HG03432 (cell line): Measurements from ENCODE around the gene TNFRSF14.
A peak's percentile ranks its signal among the peaks of the same experiment; 100 is the strongest.
"Not testable (repeated sequence)": the region's sequence is repeated elsewhere in the genome, so short reads cannot be mapped to it uniquely, and the experiment has no call there.

Experiments
- ATAC-seq: cut with Tn5 transposase; IDR thresholded peaks from one replicate; pipeline ENCODE4 v1.9.1; 2021; ENCODE audit warnings: mild to moderate bottlenecking, moderate library complexity; ENCODE audit not compliant: unreplicated experiment

Gene TNFRSF14

GRCh38 chr1:2552189-2552588 lies 4.0 kb upstream of the TNFRSF14 start:
- ATAC-seq, result no peak

- ATAC-seq, result not testable (repeated sequence)
These were observed 3.1 kb upstream of the TNFRSF14 start for GRCh38 chr1:2553076-2553475.

GRCh38 chr1:2553871-2554620 lies 2.1 kb upstream of the TNFRSF14 start:
- ATAC-seq, result no peak

GRCh38 chr1:2554621-2555387 lies 1.4 kb upstream of the TNFRSF14 start:
- ATAC-seq, result no peak

- peak; percentile 35 for ATAC-seq
These were observed 416 bp upstream of the TNFRSF14 start for GRCh38 chr1:2555634-2556276.

- ATAC-seq, result no peak
These were observed 709 bp downstream of the TNFRSF14 start for GRCh38 chr1:2556678-2557481.

- no peak for ATAC-seq
These were observed 1.6 kb downstream of the TNFRSF14 start for GRCh38 chr1:2557482-2558400.

GRCh38 chr1:2558420-2558819 lies 2.2 kb downstream of the TNFRSF14 start:
- no peak for ATAC-seq

GRCh38 chr1:2558861-2559260 lies 2.7 kb downstream of the TNFRSF14 start:
- ATAC-seq, result no peak

- no peak for ATAC-seq
These were observed 3.5 kb downstream of the TNFRSF14 start for GRCh38 chr1:2559509-2560298.

GRCh38 chr1:2560299-2561073 lies 4.3 kb downstream of the TNFRSF14 start:
- ATAC-seq, result no peak

- no peak for ATAC-seq
These were observed 5.3 kb downstream of the TNFRSF14 start for GRCh38 chr1:2561446-2561845.

GRCh38 chr1:2561898-2562895 lies 6.0 kb downstream of the TNFRSF14 start:
- no peak for ATAC-seq

- ATAC-seq, result no peak
These were observed 7.0 kb downstream of the TNFRSF14 start for GRCh38 chr1:2563205-2563604.

- no peak for ATAC-seq
These were observed 8.0 kb downstream of the TNFRSF14 start for GRCh38 chr1:2564006-2564814.

- no peak for ATAC-seq
These were observed 8.7 kb downstream of the TNFRSF14 start for GRCh38 chr1:2564815-2565374.
